Mesenchymal stem cell (in vitro differentiated cells and primary cell): ENCODE measurements around the gene ARGFX. TPM values are rescaled to one million over a fixed set of nuclear protein-coding genes. Genes with fewer than 3 reads are reported as not detected.
A peak's percentile ranks its signal among the peaks of the same experiment; 100 is the strongest.

ENCODE experiments used
- DNase-seq: peaks from one replicate; pipeline ENCODE4 v3.0.0-alpha.2; 2013
- H2AFZ ChIP-seq: one replicate; pipeline ENCODE4 v1.6.1; 2013; ENCODE audit warnings: low read depth, mild to moderate bottlenecking, control low read depth, inconsistent platforms, low read length, moderate library complexity
- H2AK5ac ChIP-seq: 2 replicates; pipeline ENCODE4 v1.6.1; 2013; ENCODE audit warnings: low read length, moderate library complexity, mild to moderate bottlenecking, inconsistent platforms; ENCODE audit not compliant: severe bottlenecking
- H2BK120ac ChIP-seq: one replicate; pipeline ENCODE4 v1.6.1; 2013; ENCODE audit warnings: low read depth, mild to moderate bottlenecking, inconsistent platforms, low read length, moderate library complexity
- H2BK12ac ChIP-seq, 2 experiments: one replicate each; pipeline ENCODE4 v1.6.1; 2013; ENCODE audit warnings: inconsistent platforms in 2 of 2, low read length in 2 of 2, mild to moderate bottlenecking in 2 of 2, moderate library complexity in 2 of 2, control low read depth in 1 of 2
- H2BK15ac ChIP-seq: one replicate; pipeline ENCODE4 v1.6.1; 2013; ENCODE audit warnings: mild to moderate bottlenecking, low read depth, inconsistent platforms; ENCODE audit not compliant: poor library complexity, severe bottlenecking
- H2BK5ac ChIP-seq: 2 replicates; pipeline ENCODE4 v1.6.1; 2013; ENCODE audit warnings: low read depth, mild to moderate bottlenecking, low read length, control low read depth, inconsistent platforms; ENCODE audit not compliant: poor library complexity, severe bottlenecking
- H3K14ac ChIP-seq, 2 experiments: one replicate each; pipeline ENCODE4 v1.6.1; 2013; ENCODE audit warnings: inconsistent platforms in 2 of 2, low read length in 2 of 2, control low read depth in 1 of 2, mild to moderate bottlenecking in 1 of 2, moderate library complexity in 1 of 2
- H3K18ac ChIP-seq, 2 experiments: one replicate each; pipeline ENCODE4 v1.6.1; 2013; ENCODE audit warnings: inconsistent platforms in 2 of 2, low read length in 2 of 2, control low read depth in 1 of 2, low read depth in 1 of 2, mild to moderate bottlenecking in 1 of 2
- H3K23ac ChIP-seq, 2 experiments: one replicate each; pipeline ENCODE4 v1.6.1; 2013; ENCODE audit warnings: inconsistent platforms in 2 of 2, low read length in 2 of 2, mild to moderate bottlenecking in 2 of 2, moderate library complexity in 2 of 2, control low read depth in 1 of 2
- H3K27ac ChIP-seq: 2 replicates; pipeline ENCODE4 v1.5.1; 2013; ENCODE audit warnings: mild to moderate bottlenecking, moderate library complexity, low read length, control low read depth, inconsistent platforms; ENCODE audit not compliant: poor library complexity, severe bottlenecking
- H3K27me3 ChIP-seq, 2 experiments: 2 replicates each; pipeline versions ENCODE4 v1.6.1 to v1.7.0; 2013; ENCODE audit warnings: low read length in 2 of 2, mild to moderate bottlenecking in 2 of 2, moderate library complexity in 2 of 2, control low read depth in 1 of 2, inconsistent platforms in 1 of 2; ENCODE audit not compliant: control insufficient read depth in 1 of 2, insufficient read depth in 1 of 2
- H3K36me3 ChIP-seq, 2 experiments: 2 replicates each; pipeline versions ENCODE4 v1.6.1 to v1.7.0; 2013; ENCODE audit warnings: low read length in 2 of 2, control low read depth in 1 of 2, inconsistent platforms in 1 of 2, low read depth in 1 of 2, mild to moderate bottlenecking in 1 of 2; ENCODE audit not compliant: insufficient read depth in 2 of 2, control insufficient read depth in 1 of 2
- H3K4ac ChIP-seq, 2 experiments: one replicate each; pipeline ENCODE4 v1.6.1; 2013; ENCODE audit warnings: inconsistent platforms in 2 of 2, low read length in 2 of 2, mild to moderate bottlenecking in 2 of 2, moderate library complexity in 2 of 2, control low read depth in 1 of 2, low read depth in 1 of 2
- H3K4me1 ChIP-seq: 2 replicates; pipeline ENCODE4 v1.6.1; 2013; ENCODE audit warnings: low read depth, low read length, control low read depth; ENCODE audit not compliant: control insufficient read depth, insufficient read depth
- H3K4me2 ChIP-seq: 2 replicates; pipeline ENCODE4 v1.6.1; 2013; ENCODE audit warnings: low read length, mild to moderate bottlenecking, inconsistent platforms; ENCODE audit not compliant: poor library complexity, severe bottlenecking
- H3K4me3 ChIP-seq, 2 experiments: 2 replicates each; pipeline versions ENCODE4 v1.5.1 to v1.7.0; 2013; ENCODE audit warnings: low read length in 2 of 2, mild to moderate bottlenecking in 2 of 2, control low read depth in 1 of 2, low read depth in 1 of 2; ENCODE audit not compliant: insufficient read depth in 1 of 2
- H3K79me1 ChIP-seq: replicated peaks from 2 replicates; pipeline ENCODE4 v1.6.1; 2013; ENCODE audit warnings: mild to moderate bottlenecking, control low read depth, low read length, inconsistent platforms; ENCODE audit not compliant: poor library complexity, severe bottlenecking
- H3K9ac ChIP-seq: 2 replicates; pipeline ENCODE4 v1.7.0; 2013; ENCODE audit warnings: mild to moderate bottlenecking, low read length, moderate library complexity
- H3K9me3 ChIP-seq: 2 replicates; pipeline ENCODE4 v1.7.0; 2013; ENCODE audit warnings: mild to moderate bottlenecking, low read length; ENCODE audit not compliant: control insufficient read depth
- H4K8ac ChIP-seq: one replicate; pipeline ENCODE4 v1.6.1; 2013; ENCODE audit warnings: inconsistent platforms, mild to moderate bottlenecking, low read length, moderate library complexity
- H4K91ac ChIP-seq: one replicate; pipeline ENCODE4 v1.6.1; 2013; ENCODE audit warnings: mild to moderate bottlenecking, low read length, inconsistent platforms
- WGBS: methylation state at CpG from one replicate; pipeline ENCODE4 v1.1.7; 2013; ENCODE audit warnings: mixed read lengths; 5-methylcytosine and 5-hydroxymethylcytosine counted together
- polyA plus RNA-seq, 2 experiments: library from polyadenylated mRNA; stranded (reverse); fragments of 200-250 nt; gene quantifications; one replicate each; pipeline ENCODE4 v1.2.3, GENCODE V29; 2013

ARGFX gene
- polyA plus RNA-seq (2013, experiment 1 of 2), result not detected
- not detected for polyA plus RNA-seq (2013, experiment 2 of 2)

DNA sequence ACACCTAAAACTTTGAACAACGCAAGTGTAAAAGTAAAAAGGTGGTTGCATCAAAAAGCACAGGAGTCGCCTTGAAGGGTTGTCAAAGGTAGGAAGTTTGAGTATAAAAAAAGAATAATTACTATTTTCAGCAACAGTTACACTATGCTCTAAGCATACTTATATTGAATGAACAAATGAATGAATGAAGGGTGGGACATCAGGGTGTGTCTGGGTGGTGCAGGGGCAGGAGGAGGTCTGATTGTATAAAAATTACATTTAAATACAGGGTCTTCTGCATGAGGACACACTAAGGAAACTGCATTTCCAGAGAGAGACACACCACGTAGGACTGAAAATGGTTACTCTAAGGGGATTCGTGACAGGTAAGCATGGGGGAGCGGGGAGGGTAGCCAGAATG is at the start of gene ARGFX:
Gene ARGFX (plus strand): TSS at position 301 of the 400 bp plus-strand sequence. CDS start 2,765 bp downstream, outside the sequence.
- 96% methylated on average over 4 of the region's 5 CpGs for WGBS
- H2BK5ac ChIP-seq, result no peak within 1 kb of the TSS
- no peak within 1 kb of the TSS for H3K4me2 ChIP-seq
- H3K27ac ChIP-seq, result no peak within 1 kb of the TSS
- H3K18ac ChIP-seq, result no peak within 1 kb of the TSS
- no peaks in the 10 kb centered on the region for H3K9me3 ChIP-seq
- H3K14ac ChIP-seq, result no peak within 1 kb of the TSS
- H3K27me3 ChIP-seq, result no peaks in the 10 kb centered on the region
- no peak within 1 kb of the TSS for H4K8ac ChIP-seq
- H4K91ac ChIP-seq, result no peak within 1 kb of the TSS
- no peak within 1 kb of the TSS for H2BK15ac ChIP-seq
- H3K9ac ChIP-seq, result no peak within 1 kb of the TSS
- no peaks in the 10 kb centered on the region for H3K4me1 ChIP-seq
- no peak within 1 kb of the TSS for H2BK12ac ChIP-seq
- H3K4ac ChIP-seq, result no peak within 1 kb of the TSS
- no peaks in the 10 kb centered on the region for H3K36me3 ChIP-seq
- no peak within 1 kb of the TSS for H2BK120ac ChIP-seq
- no peak for DNase-seq
- H2AFZ ChIP-seq, result no peak within 1 kb of the TSS
- H3K4me3 ChIP-seq, result no peak within 1 kb of the TSS
- no peak within 1 kb of the TSS for H2AK5ac ChIP-seq
- H3K23ac ChIP-seq, result no peak within 1 kb of the TSS
- H3K79me1 ChIP-seq, result no peaks in the 10 kb centered on the region

DNA sequence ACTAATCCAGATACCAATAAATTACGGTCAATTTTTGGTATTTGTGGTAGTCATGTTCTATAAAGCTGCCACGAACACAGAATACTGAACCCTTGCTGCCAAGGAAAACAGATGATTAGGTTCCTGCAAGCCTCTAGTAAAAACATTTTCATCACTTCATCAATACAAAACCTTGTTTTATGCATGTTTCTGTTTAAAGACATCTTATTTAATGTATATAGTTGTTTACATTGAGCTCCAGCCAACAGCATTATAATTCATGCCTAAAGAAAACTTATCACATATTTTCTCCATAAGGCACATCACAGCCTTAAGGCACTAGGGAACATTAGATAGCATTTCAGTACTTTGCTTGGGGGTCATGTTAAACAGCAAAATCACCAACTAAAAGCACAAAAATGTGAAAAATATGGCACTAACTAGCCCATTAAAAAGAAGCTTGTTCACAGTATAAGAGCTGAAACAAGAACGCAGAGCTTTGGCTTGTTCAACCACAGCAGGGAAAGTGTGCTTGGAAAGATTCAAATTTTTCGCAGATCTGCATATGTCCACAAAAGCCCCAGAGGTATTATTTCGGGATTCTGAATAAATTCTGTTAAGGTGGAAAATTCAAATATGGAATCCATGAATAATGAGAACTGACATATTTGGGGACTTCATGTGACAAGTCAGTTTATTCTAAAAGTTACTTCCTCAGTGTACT is 49.6 kb upstream of the ARGFX start:
- Histone ChIP-seq H2BK120ac (no peak overlapping the region), H3K23ac (no peak overlapping the region), H3K27me3 (no peaks in the 10 kb centered on the region), H3K27ac (no peak overlapping the region), H3K9ac (no peak overlapping the region), H3K4me3 (no peak overlapping the region), H4K91ac (no peak overlapping the region), H2AK5ac (no peak overlapping the region), H3K9me3 (peaks cover 11% of the 10 kb centered on the region), H2BK15ac (no peak overlapping the region), H3K14ac (no peak overlapping the region), H2BK12ac (no peak overlapping the region), H3K79me1 (peaks cover 14% of the 10 kb centered on the region), H2BK5ac (no peak overlapping the region), H3K4me2 (no peak overlapping the region), H4K8ac (no peak overlapping the region), H3K36me3 (peaks cover 0 to 4% of the 10 kb centered on the region in 2 experiments), H3K18ac (no peak overlapping the region), H3K4me1 (no peaks in the 10 kb centered on the region), H3K4ac (no peak overlapping the region), H2AFZ (no peak overlapping the region)
- WGBS, result over 99% methylated on average over 4 of the region's 5 CpGs
- no peak for DNase-seq

DNA sequence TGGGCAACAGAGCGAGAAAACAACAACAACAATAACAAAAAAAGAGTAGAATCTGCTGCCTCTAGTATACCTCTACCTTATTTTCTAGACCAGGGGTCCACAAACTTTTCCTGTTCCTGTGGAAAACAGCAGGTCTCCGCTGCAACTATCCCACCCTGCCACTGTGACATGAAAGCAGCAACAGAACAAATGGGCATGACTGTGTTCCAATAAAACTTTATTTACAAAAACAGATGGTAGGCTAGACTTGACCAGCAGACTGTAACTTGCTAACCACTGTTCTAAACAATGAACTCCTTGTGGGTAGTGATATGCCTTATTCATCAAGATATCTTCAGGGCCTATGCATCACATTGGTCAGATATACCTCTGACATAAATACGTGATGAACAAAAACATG is 47.2 kb upstream of the ARGFX start:
- H2BK12ac ChIP-seq, result no peak overlapping the region
- no peak overlapping the region for H2BK5ac ChIP-seq
- no peak overlapping the region for H3K23ac ChIP-seq
- H3K4ac ChIP-seq, result no peak overlapping the region
- H3K79me1 ChIP-seq, result peaks cover 1% of the 10 kb centered on the region
- H3K27me3 ChIP-seq, result no peaks in the 10 kb centered on the region
- H3K27ac ChIP-seq, result no peak overlapping the region
- no peak overlapping the region for H3K14ac ChIP-seq
- H3K4me1 ChIP-seq, result no peaks in the 10 kb centered on the region
- 100% methylated on average over 2 of the region's 3 CpGs for WGBS
- no peak overlapping the region for H3K9ac ChIP-seq
- no peak overlapping the region for H3K4me3 ChIP-seq
- no peak overlapping the region for H2BK15ac ChIP-seq
- H3K9me3 ChIP-seq, result peaks cover 8% of the 10 kb centered on the region
- no peak overlapping the region for H4K91ac ChIP-seq
- H4K8ac ChIP-seq, result no peak overlapping the region
- DNase-seq, result no peak
- H2AK5ac ChIP-seq, result no peak overlapping the region
- peaks cover 0 to 4% of the 10 kb centered on the region in 2 experiments for H3K36me3 ChIP-seq
- H2BK120ac ChIP-seq, result no peak overlapping the region
- no peak overlapping the region for H2AFZ ChIP-seq
- H3K4me2 ChIP-seq, result no peak overlapping the region
- no peak overlapping the region for H3K18ac ChIP-seq

GRCh38 chr3:121529308-121529707 is 38.4 kb upstream of the ARGFX start:
- H2AFZ ChIP-seq, result no peak overlapping the region
- 85% methylated on average over 2 of the region's 3 CpGs for WGBS
- H3K79me1 ChIP-seq, result peaks cover 1% of the 10 kb centered on the region
- H3K18ac ChIP-seq, result no peak overlapping the region
- H3K4me1 ChIP-seq, result peaks cover 2% of the 10 kb centered on the region
- H3K4me3 ChIP-seq, result no peak overlapping the region
- no peak overlapping the region for H3K4ac ChIP-seq
- no peaks in the 10 kb centered on the region for H3K27me3 ChIP-seq
- H3K23ac ChIP-seq, result no peak overlapping the region
- H3K9ac ChIP-seq, result no peak overlapping the region
- no peak overlapping the region for H3K27ac ChIP-seq
- no peak overlapping the region for H2BK12ac ChIP-seq
- no peaks in the 10 kb centered on the region for H3K9me3 ChIP-seq
- H2AK5ac ChIP-seq, result no peak overlapping the region
- H3K4me2 ChIP-seq, result no peak overlapping the region
- no peak overlapping the region for H4K8ac ChIP-seq
- no peak overlapping the region for H4K91ac ChIP-seq
- H3K14ac ChIP-seq, result no peak overlapping the region
- peak; percentile 25 for DNase-seq
- H3K36me3 ChIP-seq, result no peaks in the 10 kb centered on the region
- no peak overlapping the region for H2BK5ac ChIP-seq
- H2BK120ac ChIP-seq, result no peak overlapping the region
- no peak overlapping the region for H2BK15ac ChIP-seq
